Tibial nerve (tissue), 4 donors: ENCODE measurements around the gene S1PR1.

Experiments used
- EP300 ChIP-seq, 2 donors: sonication (generic); formaldehyde crosslinking; IDR thresholded peaks; one replicate each; pipeline ENCODE4 v1.6.1; 2017; ENCODE audit warnings: antibody characterized with exemption in 2 of 2, mild to moderate bottlenecking in 1 of 2
- POLR2A ChIP-seq, 2 donors: fragments of 450-650 bp; IDR thresholded peaks; one replicate each; pipeline ENCODE4 v1.6.1; 2017; ENCODE audit warnings: antibody characterized with exemption in 2 of 2, mild to moderate bottlenecking in 2 of 2, moderate library complexity in 2 of 2
- TF ChIP-seq, protein P1 (sequence below), 5 experiments: fragments of 200-600 bp in 3 of 5; fragments of 450-650 bp in 2 of 5; sonication (generic) in 3 of 5; IDR thresholded peaks; one replicate each; pipeline ENCODE4 v1.5.1; 2016 to 2019; ENCODE audit warnings: antibody characterized with exemption in 5 of 5, mild to moderate bottlenecking in 3 of 5, moderate library complexity in 2 of 5

- TF ChIP-seq, protein P1, sequence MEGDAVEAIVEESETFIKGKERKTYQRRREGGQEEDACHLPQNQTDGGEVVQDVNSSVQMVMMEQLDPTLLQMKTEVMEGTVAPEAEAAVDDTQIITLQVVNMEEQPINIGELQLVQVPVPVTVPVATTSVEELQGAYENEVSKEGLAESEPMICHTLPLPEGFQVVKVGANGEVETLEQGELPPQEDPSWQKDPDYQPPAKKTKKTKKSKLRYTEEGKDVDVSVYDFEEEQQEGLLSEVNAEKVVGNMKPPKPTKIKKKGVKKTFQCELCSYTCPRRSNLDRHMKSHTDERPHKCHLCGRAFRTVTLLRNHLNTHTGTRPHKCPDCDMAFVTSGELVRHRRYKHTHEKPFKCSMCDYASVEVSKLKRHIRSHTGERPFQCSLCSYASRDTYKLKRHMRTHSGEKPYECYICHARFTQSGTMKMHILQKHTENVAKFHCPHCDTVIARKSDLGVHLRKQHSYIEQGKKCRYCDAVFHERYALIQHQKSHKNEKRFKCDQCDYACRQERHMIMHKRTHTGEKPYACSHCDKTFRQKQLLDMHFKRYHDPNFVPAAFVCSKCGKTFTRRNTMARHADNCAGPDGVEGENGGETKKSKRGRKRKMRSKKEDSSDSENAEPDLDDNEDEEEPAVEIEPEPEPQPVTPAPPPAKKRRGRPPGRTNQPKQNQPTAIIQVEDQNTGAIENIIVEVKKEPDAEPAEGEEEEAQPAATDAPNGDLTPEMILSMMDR (IDR thresholded peaks at IDR 0.05) = no peak
- TF ChIP-seq POLR2A (IDR thresholded peaks at IDR 0.05) (no peak), EP300 (IDR thresholded peaks at IDR 0.05) (no peak)
Observed at GRCh38 chr1:101205457-101205856, 31.4 kb upstream of the S1PR1 start.
